ENCODE results near the gene LSM2. TPM values are rescaled to one million over a fixed set of nuclear protein-coding genes. Genes with fewer than 3 reads are reported as not detected.

The LSM2 gene
- polyA plus RNA-seq, 1 donor (not counting 4 experiments of a cell fraction or from before 2014, with no cell fraction given) = 46.5 TPM

DNA sequence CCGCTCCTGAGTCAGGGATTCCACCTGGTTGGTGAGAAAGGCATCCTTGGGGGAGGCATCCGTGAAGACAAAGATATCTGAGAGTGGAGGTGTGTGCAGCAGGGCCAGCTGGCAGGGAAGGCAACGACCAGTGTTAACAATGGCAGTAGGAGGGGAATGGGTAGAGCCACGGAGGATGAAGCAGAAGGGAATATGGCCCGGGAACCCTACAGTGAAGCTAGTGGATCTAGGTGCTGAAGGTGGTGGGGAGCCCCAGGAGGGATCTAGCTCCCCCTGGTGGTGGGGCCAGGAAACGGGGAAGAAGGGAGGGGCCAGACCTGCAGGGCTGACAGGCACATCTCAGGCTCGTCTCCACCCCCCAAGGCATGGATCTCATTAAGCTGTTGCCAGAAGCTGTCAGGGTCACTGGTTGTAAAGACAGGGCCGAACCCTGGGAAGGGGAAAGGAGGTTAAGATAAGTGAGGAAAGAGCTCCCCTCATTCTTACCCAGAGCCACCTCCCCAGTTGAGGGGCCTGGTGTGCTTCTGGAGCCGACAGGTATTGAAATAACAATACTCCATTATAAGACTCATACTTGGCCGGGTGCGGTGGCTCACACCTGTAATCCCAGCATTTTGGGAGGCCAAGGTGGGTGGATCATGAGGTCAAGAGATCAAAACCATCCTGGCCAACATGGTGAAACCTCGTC lies 36.9 kb downstream of the LSM2 start:
- Histone ChIP-seq H3K4me1 (ENCODE audit: control insufficient read depth, extremely low read depth, insufficient read depth, low read length) (peaks cover 3% of the 10 kb centered on the region), H4K20me1 (ENCODE audit: control insufficient read depth, extremely low read depth, insufficient read depth, low read length) (no peaks in the 10 kb centered on the region), H3K9ac (ENCODE audit: control insufficient read depth, extremely low read depth, insufficient read depth, low read length) (no peak overlapping the region), H3K36me3 (ENCODE audit: control insufficient read depth in 2 of 2, extremely low read depth in 1 of 2, insufficient read depth in 2 of 2, low read length in 2 of 2) (no peaks in the 10 kb centered on the region), H3K27me3 (ENCODE audit: control insufficient read depth, extremely low read depth, insufficient read depth, low read length) (no peaks in the 10 kb centered on the region), H3K27ac (ENCODE audit: control insufficient read depth, insufficient read depth, low read length) (no peak overlapping the region), H3K9me1 (ENCODE audit: control insufficient read depth, extremely low read depth, insufficient read depth, low read length) (peaks cover 2% of the 10 kb centered on the region), H2AFZ (ENCODE audit: control insufficient read depth, low read length) (no peak overlapping the region), H3K79me2 (ENCODE audit: control insufficient read depth, insufficient read depth, low read length) (no peaks in the 10 kb centered on the region), H3K4me3 (ENCODE audit: control insufficient read depth in 2 of 3, extremely low read depth in 1 of 3, insufficient read depth in 2 of 3, low read depth in 1 of 3, low read length in 3 of 3) (no peak overlapping the region), H3K4me2 (ENCODE audit: control insufficient read depth, extremely low read depth, insufficient read depth, low read depth, low read length) (no peak overlapping the region), H3K9me3 (ENCODE audit: control insufficient read depth, low read depth, low read length) (no peaks in the 10 kb centered on the region)
- dilution Hi-C loops (cut with MboI; ENCODE audit: extremely low pct_ligation_motif_present, low sequenced_read_pairs) = no loop called here
- DNase-seq (ENCODE audit: low read depth, low spot score) (peak; percentile 64), FAIRE-seq (peak; percentile 34)
- TF ChIP-seq CTCF (optimal IDR thresholded peaks at IDR 0.05 in 1 of 3, IDR thresholded peaks at IDR 0.05 in 1 of 3, conservative IDR thresholded peaks at IDR 0.05 in 1 of 3; ENCODE audit: extremely low read depth in 1 of 3, insufficient read depth in 2 of 3, low read length in 3 of 3) (peak; percentile 92 to 98 (median 95)), EZH2 (IDR thresholded peaks at IDR 0.05; ENCODE audit: low read length) (no peak)

GRCh38 chr6:31768363-31769257 lies 38.2 kb downstream of the LSM2 start:
- dilution Hi-C loops (cut with MboI; ENCODE audit: extremely low pct_ligation_motif_present, low sequenced_read_pairs) = no loop called here
- H3K4me2 ChIP-seq (ENCODE audit: control insufficient read depth, extremely low read depth, insufficient read depth, low read depth, low read length) = no peak overlapping the region
- no peak overlapping the region for H2AFZ ChIP-seq (ENCODE audit: control insufficient read depth, low read length)
- H4K20me1 ChIP-seq (ENCODE audit: control insufficient read depth, extremely low read depth, insufficient read depth, low read length) = no peaks in the 10 kb centered on the region
- H3K4me1 ChIP-seq (ENCODE audit: control insufficient read depth, extremely low read depth, insufficient read depth, low read length) = peaks cover 3% of the 10 kb centered on the region
- DNase-seq (ENCODE audit: low read depth, low spot score) (no peak), FAIRE-seq (no peak)
- H3K4me3 ChIP-seq (ENCODE audit: control insufficient read depth in 2 of 3, extremely low read depth in 1 of 3, insufficient read depth in 2 of 3, low read depth in 1 of 3, low read length in 3 of 3) = no peak overlapping the region
- no peaks in the 10 kb centered on the region for H3K27me3 ChIP-seq (ENCODE audit: control insufficient read depth, extremely low read depth, insufficient read depth, low read length)
- H3K27ac ChIP-seq (ENCODE audit: control insufficient read depth, insufficient read depth, low read length) = no peak overlapping the region
- no peaks in the 10 kb centered on the region for H3K9me3 ChIP-seq (ENCODE audit: control insufficient read depth, low read depth, low read length)
- H3K36me3 ChIP-seq (ENCODE audit: control insufficient read depth in 2 of 2, extremely low read depth in 1 of 2, insufficient read depth in 2 of 2, low read length in 2 of 2) = no peaks in the 10 kb centered on the region
- H3K79me2 ChIP-seq (ENCODE audit: control insufficient read depth, insufficient read depth, low read length) = no peaks in the 10 kb centered on the region
- H3K9ac ChIP-seq (ENCODE audit: control insufficient read depth, extremely low read depth, insufficient read depth, low read length) = no peak overlapping the region
- no peak for TF ChIP-seq EZH2 (IDR thresholded peaks at IDR 0.05; ENCODE audit: low read length)
- no peak for TF ChIP-seq CTCF (optimal IDR thresholded peaks at IDR 0.05 in 1 of 3, IDR thresholded peaks at IDR 0.05 in 1 of 3, conservative IDR thresholded peaks at IDR 0.05 in 1 of 3; ENCODE audit: extremely low read depth in 1 of 3, insufficient read depth in 2 of 3, low read length in 3 of 3)
- H3K9me1 ChIP-seq (ENCODE audit: control insufficient read depth, extremely low read depth, insufficient read depth, low read length) = peaks cover 2% of the 10 kb centered on the region
